Measurements from ENCODE around the gene MYLK.
"Not testable (repeated sequence)": the region's sequence is repeated elsewhere in the genome, so short reads cannot be mapped to it uniquely, and the experiment has no call there.

The MYLK gene

GRCh38 chr3:123745184-123745855, 138.8 kb downstream of the MYLK start:
- no peak for DNase-seq

- no peak for DNase-seq
Observed at GRCh38 chr3:123744064-123744463, 140.1 kb downstream of the MYLK start.

GRCh38 chr3:123743121-123743520, 141.0 kb downstream of the MYLK start:
- peak; percentile 43 for DNase-seq

- DNase-seq: no peak
Observed at GRCh38 chr3:123741041-123741511, 143.1 kb downstream of the MYLK start.

GRCh38 chr3:123740391-123740822, 143.7 kb downstream of the MYLK start:
- DNase-seq: no peak

GRCh38 chr3:123739754-123740153, 144.4 kb downstream of the MYLK start:
- peak; percentile 80 for DNase-seq

- DNase-seq: peak; percentile 42
Observed at GRCh38 chr3:123739106-123739505, 145.0 kb downstream of the MYLK start.

GRCh38 chr3:123738522-123738921, 145.6 kb downstream of the MYLK start:
- not testable (repeated sequence) for DNase-seq

GRCh38 chr3:123737168-123737567, 147.0 kb downstream of the MYLK start:
- no peak for DNase-seq

GRCh38 chr3:123735456-123735855, 148.7 kb downstream of the MYLK start:
- no peak for DNase-seq

- peak; percentile 38 for DNase-seq
Observed at GRCh38 chr3:123734527-123734902, 149.6 kb downstream of the MYLK start.

GRCh38 chr3:123733805-123734526, 150.2 kb downstream of the MYLK start:
- DNase-seq: peak; percentile 97

GRCh38 chr3:123733341-123733740, 150.8 kb downstream of the MYLK start:
- no peak for DNase-seq

- peak; percentile 80 for DNase-seq
Observed at GRCh38 chr3:123732447-123732846, 151.7 kb downstream of the MYLK start.

GRCh38 chr3:123730829-123731228, 153.3 kb downstream of the MYLK start:
- no peak for DNase-seq

GRCh38 chr3:123728991-123729390, 155.1 kb downstream of the MYLK start:
- no peak for DNase-seq

- no peak for DNase-seq
Observed at GRCh38 chr3:123728014-123728413, 156.1 kb downstream of the MYLK start.

- no peak for DNase-seq
Observed at GRCh38 chr3:123725652-123726400, 158.3 kb downstream of the MYLK start.

GRCh38 chr3:123724306-123724705, 159.8 kb downstream of the MYLK start:
- no peak for DNase-seq

- peak; percentile 86 for DNase-seq
Observed at GRCh38 chr3:123723522-123724168, 160.5 kb downstream of the MYLK start.

GRCh38 chr3:123723070-123723469, 161.1 kb downstream of the MYLK start:
- DNase-seq: no peak

- DNase-seq: no peak
Observed at GRCh38 chr3:123722456-123722855, 161.7 kb downstream of the MYLK start.

- DNase-seq: no peak
Observed at GRCh38 chr3:123722021-123722420, 162.1 kb downstream of the MYLK start.

All from fibroblast of skin of back (primary cell).